Effector CD8-positive, alpha-beta T cell (primary cell): ENCODE measurements around the gene RSPH1.

Source experiments
- DNase-seq: peaks from one replicate; lab custom pipeline; 2025; lab: John Stamatoyannopoulos, UW

RSPH1 gene

DNA sequence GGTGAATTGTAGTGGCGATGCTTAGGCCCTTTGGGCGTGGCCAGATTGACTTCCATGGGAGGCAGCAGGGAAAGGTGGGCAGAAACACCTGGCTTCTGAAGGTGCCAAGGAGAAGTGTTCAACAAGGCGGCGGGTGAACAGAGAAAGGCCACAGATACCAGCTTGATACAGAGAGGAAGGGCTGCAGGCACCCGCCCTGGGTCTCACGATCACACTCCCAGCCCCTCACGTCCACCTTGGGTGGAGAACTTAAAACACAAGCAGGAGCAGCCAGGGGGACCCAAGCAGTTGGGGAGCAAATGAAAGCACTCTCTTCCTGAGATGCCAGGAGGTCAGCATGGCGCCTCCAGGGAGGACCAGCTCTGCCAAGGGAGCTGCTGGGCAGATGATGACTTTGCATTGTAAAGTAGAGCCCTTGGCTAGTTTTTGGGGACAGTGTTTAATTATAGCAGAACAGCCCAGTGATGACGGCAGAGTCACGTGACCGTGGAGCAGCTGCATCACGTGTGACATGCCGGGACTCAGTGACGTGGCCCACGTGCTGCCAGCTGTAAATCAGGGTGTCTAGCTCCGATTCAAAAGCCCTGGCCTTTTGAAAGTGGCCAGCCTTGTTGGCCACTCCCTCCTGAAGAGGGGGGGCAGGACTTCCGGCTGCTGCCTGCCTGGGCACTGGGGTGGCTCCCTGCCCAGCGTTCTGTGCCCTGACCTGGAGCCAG, 36.6 kb upstream of the RSPH1 start:
- no peak for DNase-seq

DNA sequence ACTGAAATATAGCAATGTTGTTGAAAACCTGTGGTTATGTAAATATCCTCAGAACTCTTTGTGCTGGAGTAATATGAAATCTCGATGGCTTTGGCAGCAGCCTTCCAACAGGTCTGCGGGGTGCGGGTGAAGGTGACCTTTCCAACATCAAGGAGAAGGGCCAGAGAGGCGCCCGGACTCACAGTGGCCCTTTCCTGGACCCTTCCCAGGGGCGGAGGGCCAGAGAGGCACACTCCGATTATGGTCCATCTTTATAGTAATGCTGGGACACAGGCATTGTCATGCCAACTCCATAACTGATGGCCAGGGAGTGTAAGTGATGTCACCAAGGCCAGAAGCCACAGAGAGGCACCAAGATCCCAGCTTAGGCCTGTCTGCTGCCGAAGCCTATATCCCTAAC, 35.7 kb upstream of the RSPH1 start:
- DNase-seq: no peak

DNA sequence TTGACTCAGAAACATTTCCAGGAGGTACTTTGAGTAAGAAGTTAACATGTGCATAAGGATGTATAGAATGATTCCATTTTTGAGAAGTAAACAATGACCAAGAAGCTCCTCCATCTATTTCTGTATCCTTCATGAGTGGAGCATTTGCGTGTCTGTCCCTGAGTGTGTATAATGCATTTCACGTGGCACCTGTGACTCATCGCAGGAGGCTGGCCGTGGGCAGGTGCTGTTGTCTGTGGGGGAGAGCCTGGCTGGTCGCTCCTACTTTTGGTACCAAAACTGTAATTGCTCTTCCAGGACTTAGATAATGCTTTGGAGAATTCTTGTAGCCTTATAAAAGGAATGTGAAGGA, 34.1 kb upstream of the RSPH1 start:
- no peak for DNase-seq

DNA sequence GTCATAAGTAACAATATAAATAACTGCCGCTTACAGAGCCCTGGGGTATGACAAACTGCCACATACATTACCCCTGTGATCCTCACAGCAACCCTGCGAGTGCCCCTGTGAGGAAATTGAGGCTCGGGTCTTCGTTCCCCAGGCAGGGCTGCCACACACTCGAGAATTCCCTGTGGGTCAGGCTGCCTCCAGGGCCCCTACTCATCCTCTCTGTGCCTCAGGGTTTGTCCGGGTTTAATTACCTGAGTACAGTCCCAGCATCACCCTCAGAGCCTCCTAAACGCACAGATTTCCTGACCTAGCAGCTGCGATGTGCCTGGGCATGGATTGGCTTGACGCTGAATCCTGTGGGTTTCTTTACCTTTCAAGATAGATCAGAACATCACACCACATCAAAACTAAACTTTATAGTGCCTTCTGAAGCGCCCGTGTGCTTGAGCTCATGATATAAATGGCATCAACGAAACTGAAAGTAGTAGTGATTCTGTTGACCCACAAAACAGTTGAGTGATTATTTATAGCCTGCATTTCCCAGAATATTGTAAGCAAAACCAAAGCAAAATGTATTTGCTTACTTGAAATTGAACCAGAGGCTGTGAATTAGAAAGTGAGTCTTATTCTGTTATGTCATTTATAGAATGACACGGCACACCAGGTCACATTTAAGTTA, 31.6 kb upstream of the RSPH1 start:
- DNase-seq: peak; percentile 32

DNA sequence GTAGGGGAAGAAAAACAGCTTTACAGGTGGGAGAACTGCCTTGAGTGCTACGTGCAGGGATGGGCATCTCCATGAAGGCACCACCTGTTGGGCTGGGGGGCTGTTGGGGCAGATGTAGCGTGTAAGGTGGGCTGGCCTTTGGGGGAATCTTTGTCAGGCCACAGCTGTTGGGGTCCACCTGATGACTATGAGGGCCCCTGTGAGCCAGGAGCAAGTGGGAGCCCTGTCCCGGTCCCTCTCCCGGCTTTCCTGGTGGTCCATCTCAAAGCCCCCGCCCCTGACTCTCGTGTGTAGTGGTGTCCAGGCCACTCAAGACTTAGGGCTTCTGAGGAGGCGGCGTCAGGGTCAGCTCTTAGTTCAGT, 31.1 kb upstream of the RSPH1 start:
- DNase-seq: no peak

DNA sequence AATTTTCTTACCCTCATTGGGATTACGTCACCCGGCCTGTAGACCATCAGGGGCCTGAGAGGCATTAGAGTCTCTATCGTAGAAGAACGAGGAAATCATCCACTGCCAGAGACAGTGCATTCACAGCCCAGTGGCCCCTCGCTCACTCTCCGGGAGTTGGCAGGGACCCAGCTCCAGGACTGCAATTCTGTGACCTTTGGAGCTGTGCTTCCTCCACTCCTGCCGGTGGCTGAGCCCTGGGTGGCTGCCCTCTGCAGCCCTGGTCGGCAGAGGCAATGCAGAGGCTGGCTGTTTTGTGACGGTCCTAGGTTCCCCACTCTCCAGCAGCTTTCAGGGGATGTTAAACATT, 30.3 kb upstream of the RSPH1 start:
- no peak for DNase-seq

DNA sequence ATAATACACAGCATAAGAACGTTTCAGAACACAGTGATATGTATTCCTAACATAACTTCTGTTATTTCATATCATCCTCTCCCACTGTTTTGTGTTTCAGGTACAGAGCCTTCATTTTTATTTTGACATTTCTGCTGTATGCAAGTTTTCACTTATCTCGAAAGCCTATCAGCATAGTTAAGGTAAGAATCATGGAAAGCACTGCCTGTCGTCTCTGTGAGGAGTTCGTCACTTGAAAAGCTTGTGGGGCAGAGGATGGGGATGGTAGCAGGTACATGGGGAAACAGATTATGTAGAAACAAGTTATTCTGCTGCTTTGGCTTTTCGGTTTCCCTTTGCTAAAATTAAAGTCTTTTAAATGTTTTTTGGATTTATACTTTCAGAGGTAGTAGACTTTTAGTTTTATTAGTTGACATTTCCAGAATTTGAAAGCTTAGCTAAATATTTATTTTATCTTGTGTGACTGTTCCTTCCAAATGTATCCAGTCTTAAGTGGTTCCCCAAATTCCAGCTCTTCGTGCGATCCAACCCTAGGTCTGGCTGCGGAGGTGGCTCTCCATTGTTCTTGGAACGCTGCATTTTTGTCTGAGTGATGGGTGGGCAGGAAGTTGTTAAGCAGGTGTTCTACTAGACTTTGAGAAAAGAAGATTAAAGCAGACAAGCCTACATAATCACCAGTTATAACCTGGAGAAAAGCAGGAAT, 29.8 kb upstream of the RSPH1 start:
- no peak for DNase-seq

DNA sequence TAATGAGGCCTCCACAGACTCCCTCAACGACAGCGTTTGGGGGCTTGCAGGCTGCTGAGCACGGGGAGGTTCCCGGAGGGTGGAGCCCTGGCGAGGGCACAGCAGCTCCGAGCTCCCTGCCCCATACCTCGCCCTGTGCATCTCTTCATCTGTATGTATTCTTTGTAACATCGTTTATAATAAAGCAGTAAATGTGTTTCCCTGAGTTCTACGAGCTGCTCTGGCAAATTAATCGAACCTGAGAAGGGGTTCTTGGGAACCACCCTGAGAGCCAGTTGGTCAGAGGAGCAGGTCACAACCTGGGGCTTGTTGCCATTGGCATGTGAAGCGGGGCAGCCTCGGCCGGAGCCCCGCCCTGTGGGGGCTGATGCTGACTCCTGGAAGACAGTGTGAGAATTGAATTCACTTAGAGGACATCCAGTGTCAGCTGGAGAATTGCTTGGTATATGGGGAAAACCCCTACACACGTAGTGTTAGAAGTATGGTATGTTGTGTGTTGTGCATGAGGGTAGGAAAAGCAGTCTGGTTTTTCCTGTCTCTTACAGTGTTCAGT, 29.1 kb upstream of the RSPH1 start:
- DNase-seq: no peak

DNA sequence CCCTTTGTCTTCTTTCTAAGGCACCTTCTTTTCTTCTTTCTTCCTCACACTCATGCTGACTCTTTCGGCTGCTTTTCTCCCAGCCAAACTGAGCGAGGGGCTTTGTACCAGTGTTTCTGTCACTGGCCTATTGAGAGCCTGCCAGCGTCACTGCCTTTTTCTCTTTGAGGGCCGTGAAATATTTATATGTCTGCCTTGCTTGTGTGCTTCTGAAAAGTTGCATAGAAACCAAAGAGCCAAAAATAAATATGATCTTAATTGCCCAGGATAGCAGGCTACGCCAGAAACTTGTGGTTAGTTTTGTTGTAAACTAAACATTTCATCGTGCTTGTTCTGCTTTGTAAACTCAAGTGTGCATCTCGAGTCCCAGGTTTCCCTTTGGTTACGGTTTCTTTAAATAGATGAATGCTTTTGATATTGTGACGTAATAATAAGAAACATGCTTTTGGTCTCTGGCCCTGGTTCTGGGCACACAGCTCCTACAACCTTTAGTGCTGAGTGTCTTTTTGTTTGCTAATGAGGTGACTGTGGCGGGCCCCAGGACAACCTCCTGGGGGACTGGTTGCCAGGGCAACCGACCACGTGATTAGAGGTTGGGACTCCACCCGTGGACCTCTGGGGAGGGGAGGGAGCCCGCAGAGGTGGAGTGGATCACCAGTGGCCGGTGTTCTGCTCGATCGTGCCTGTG, 28.5 kb upstream of the RSPH1 start:
- peak; percentile 20 for DNase-seq

DNA sequence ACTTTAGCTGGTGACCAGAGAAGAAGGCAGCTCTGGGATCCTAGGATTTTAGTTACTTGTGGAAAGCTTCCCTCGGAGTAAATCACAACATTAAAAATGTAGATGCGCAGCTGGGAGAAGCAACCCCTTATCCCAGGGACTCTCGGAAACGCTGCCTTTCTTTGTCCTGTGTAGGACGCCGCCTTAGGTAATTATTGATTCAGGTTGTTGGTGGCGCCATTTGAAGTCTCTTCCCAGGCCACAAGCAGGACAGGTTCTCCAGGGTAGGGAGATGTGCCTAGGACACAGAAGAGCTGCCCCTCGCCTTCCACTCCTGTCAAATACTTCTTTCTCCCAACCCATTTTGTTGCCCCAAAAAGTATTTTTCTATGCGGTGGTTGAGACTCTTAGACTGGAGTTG, 27.9 kb upstream of the RSPH1 start:
- DNase-seq: no peak

DNA sequence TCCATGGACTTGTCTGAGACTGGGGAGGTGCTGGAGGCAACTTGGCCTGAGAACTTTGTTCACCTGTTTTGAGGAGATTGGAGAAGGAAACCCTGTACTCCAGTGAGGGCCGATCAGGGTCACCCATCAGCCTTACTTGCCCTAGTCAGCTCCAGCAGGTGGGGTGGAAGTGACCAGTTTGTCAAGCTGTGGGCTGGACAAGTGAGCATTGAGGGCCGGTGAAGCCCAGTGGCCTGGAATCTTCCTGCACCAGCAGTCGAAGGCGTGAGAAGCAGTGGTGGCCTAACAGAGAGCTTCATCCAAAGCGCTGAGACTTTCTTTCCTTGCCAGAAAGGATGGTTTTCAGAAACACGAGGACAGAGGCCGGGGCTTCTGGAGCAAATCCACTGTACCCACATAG, 27.2 kb upstream of the RSPH1 start:
- DNase-seq: no peak

DNA sequence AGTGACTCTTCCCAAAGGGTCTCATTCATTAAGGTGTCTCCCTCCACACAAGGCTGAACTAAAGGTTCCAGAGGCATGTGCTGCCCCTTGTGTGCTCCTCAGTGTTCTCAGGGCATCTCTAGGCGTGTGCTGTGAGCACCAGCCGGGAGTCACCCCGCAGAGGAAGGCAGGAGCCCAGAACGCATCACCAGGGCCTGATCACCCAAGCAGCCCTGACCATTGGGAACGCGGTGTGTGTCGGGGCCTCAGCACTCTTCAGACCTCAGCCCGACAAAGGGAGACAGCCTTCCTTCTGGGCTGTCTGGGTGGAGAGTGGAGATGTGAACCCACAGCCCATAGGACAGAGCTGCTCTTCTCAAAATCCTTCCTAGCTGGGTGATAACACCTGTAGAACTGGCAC, 26.7 kb upstream of the RSPH1 start:
- no peak for DNase-seq

DNA sequence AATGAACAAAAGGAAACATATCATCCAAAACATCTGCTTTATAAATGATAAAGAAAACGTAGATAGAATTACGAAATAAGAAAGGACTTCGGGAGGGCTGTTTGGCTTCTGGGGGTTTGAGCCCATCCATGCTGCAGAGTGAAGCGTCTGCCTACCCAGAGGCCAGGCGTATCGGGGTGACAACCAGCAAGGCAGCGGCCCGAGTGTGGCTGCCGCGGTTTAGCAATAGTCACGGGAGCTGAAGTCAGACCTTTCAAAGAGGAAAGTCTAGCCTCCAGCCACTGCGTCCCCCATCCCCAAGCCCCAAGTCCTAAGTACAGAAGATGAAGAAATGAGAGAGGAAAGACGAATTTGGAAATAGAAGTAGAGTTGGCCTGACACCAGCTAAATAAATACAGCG, 26.2 kb upstream of the RSPH1 start:
- DNase-seq: no peak

DNA sequence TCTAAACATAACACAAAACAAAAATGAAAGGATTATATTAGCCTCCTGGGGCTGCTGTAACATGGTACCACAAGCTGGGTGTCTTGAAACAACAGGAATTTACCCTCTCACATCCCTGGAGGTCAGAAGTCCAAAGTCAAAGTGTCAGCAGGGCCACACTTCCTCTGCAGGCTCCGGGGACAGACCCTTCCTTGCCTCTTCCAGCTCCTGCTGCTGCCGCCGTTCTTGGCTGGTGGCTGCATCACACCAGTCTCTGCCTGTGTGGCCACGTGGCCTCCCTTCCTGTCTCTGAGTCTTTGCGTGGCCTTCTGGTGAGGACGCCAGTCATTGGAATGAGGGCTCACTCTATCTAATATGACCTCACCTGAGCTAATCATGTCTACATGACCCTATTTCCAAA, 25.8 kb upstream of the RSPH1 start:
- no peak for DNase-seq

DNA sequence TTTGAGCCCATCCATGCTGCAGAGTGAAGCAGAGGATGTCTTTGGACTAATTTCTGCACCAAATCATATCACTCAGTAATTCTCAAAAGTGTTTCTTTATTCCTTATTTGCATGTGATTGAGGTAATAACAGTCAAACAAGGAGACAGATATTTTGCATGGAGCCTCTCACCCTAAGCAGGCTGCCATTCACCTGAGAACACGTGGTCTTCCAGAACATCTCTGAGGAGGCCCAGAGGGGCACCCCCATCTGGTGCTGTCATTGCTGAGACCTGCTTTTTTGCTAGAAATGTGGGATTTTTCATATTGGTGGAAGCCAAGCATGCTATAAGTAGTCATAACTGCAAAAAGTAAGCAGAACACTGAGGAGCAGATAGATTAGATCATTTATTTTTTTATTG, 25.4 kb upstream of the RSPH1 start:
- DNase-seq: no peak

DNA sequence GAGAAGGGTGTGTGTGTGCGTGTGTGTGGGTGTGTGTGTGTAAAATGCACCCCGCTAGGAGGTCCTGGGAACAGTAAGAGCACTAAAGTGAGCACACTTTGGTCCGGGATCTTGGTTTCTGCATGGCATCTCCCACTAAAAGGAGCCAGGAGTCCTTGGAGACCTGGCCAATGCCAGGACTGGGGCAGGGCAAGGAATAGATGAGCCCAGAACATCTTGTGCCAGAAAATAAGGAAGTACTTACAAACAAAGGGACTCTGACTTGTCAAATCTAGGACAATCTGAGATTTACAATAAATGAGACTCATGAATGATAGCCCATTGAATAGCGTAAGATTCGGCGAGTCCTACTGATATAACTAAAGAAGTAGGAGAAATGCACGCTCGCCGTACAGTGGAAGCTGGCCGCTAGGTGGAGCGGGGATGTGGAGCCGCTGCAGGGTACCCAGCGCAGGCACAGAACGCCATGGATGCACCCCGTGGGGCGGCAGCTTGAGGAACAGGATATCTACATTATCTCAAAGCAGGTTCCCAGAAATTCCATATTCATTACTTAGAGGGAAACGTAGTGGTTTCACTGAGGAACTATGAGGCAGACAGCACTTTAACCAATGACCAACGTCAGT, 24.7 kb upstream of the RSPH1 start:
- DNase-seq: no peak

DNA sequence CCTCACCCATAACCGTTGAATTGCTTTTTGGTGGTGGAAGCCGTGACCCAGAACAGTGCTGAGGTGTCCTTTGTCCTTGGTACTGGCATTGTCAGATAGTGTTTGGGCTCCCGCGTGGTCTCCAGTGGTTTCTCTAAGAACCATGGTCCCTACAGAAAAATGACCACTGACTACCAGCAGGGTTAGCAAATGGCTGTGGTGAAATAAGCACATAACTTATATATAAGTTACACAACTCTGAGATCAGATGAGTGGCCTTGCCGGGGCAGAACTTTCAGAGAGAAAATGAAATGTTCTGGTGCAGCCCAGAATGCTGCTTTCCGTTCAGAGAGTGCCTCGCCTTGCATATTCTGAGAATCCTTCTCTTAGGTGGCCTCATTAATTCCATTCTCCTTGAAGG, 22.6 kb upstream of the RSPH1 start:
- no peak for DNase-seq

DNA sequence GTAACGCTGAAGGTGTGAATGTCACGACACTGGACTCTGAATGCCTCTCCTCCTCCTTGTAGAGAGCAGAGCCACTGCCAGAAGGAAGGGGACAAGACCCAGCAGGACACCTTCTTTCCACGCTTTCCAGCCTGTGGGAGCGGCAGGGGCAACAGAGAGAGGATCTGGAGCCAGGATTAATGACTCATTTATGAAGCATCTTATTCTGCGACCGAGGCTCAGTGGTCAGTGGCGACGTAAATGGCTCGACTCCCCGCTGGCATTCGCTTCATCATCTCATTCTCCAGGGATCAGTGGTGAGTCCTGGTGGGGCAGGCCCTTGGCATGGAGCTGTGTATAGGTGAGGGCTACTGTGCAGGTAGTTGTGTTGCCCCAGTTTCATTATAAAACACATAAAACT, 22.2 kb upstream of the RSPH1 start:
- no peak for DNase-seq

DNA sequence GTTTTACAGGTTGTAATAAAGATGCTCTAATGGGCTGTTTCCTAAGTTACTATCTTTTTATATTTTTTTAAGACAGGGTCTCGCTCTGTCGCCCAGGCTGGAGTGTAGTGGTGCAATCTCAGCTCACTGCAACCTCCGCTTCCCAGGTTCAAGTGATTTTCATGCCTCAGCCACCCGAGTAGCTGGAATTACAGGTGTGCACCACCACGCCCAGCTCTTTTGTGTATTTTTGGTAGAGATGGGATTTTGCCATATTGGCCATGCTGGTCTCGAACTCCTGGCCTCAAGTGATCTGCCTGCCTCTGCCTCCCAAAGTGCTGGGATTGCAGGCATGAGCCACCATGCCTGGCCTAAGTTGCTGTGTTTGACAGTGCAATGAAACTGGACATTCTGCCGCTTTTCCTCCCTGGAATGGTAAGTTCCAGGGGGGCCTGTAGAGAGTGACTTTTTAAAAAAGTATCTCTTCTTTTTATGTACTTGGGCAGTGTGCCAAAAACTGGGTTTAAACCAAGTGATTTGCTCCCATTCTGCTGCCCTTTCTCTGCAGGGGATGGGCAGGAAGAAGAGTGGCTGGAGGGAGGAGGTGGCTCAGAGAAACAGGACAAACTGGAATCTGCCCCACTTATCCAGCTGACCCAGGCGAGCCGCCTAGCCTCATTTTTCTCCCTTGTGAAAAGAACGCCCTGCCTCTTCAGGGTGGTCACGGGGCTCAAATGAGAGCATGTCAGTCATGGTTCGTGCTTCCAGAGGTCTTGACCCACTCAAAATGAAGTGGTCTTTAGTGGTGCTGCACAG, 19.9 kb upstream of the RSPH1 start:
- DNase-seq: no peak

DNA sequence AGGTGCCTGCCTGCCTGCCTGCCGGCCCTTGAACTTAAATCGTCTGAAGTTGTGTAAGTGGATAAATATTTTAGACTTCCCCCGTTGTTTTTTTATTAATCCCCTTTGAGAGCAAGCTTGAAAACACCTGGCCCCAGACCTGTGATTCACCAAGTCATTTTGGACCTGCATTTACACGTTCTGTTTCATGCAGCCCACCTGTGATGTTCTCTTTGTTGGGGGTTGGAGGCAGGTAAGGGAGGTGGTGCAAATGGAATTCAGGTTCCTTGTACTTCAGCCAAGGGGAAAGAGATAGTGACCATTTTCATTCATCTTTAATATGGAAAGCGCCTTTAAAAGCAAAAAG, 18.8 kb upstream of the RSPH1 start:
- DNase-seq: no peak
